Epithelial cell of esophagus (primary cell): ENCODE measurements around the gene CPNE2.

ENCODE experiments used
- DNase-seq: peaks from one replicate; pipeline ENCODE4 v3.0.0; 2010; ENCODE audit warnings: low read depth
- H3K4me3 ChIP-seq: 2 replicates; pipeline ENCODE4 v1.5.1; 2011; ENCODE audit warnings: mild to moderate bottlenecking, low read length, control low read depth
- CTCF ChIP-seq: IDR thresholded peaks from 2 replicates; pipeline ENCODE4 v1.5.1; 2011; ENCODE audit warnings: low read depth, mild to moderate bottlenecking, low read length, control low read depth, inconsistent platforms; ENCODE audit not compliant: insufficient read depth; ENCODE audit errors: missing control alignments

The CPNE2 gene

GRCh38 chr16:57157533-57157932, 65.2 kb downstream of the CPNE2 start:
- no peak for DNase-seq
- H3K4me3 ChIP-seq: no peak overlapping the region
- no peak for TF ChIP-seq CTCF

GRCh38 chr16:57159447-57159846, 67.1 kb downstream of the CPNE2 start:
- no peak overlapping the region for H3K4me3 ChIP-seq
- no peak for TF ChIP-seq CTCF
- DNase-seq: no peak

- no peak overlapping the region for H3K4me3 ChIP-seq
- TF ChIP-seq CTCF: no peak
Observed at GRCh38 chr16:57163842-57164241, 71.5 kb downstream of the CPNE2 start.

GRCh38 chr16:57165483-57165882, 73.1 kb downstream of the CPNE2 start:
- no peak overlapping the region for H3K4me3 ChIP-seq
- no peak for TF ChIP-seq CTCF

More at GRCh38 chr16:57163842-57164241, 71.5 kb downstream of the CPNE2 start:
- no peak for DNase-seq

GRCh38 chr16:57165938-57166337, 73.6 kb downstream of the CPNE2 start:
- no peak for TF ChIP-seq CTCF
- H3K4me3 ChIP-seq: no peak overlapping the region
- DNase-seq: peak; percentile 21

More at GRCh38 chr16:57165483-57165882, 73.1 kb downstream of the CPNE2 start:
- no peak for DNase-seq

- no peak overlapping the region for H3K4me3 ChIP-seq
- no peak for DNase-seq
- TF ChIP-seq CTCF: no peak
Observed at GRCh38 chr16:57166451-57166850, 74.1 kb downstream of the CPNE2 start.

- DNase-seq: peak; percentile 91
- H3K4me3 ChIP-seq: no peak overlapping the region
- no peak for TF ChIP-seq CTCF
Observed at GRCh38 chr16:57166951-57167350, 74.6 kb downstream of the CPNE2 start.
